ENCODE results near the gene PSAT1. TPM values are rescaled to one million over a fixed set of nuclear protein-coding genes. Genes with fewer than 3 reads are reported as not detected.

The PSAT1 gene
- total RNA-seq, 1 experiment from 2014 or later: 226 TPM

DNA sequence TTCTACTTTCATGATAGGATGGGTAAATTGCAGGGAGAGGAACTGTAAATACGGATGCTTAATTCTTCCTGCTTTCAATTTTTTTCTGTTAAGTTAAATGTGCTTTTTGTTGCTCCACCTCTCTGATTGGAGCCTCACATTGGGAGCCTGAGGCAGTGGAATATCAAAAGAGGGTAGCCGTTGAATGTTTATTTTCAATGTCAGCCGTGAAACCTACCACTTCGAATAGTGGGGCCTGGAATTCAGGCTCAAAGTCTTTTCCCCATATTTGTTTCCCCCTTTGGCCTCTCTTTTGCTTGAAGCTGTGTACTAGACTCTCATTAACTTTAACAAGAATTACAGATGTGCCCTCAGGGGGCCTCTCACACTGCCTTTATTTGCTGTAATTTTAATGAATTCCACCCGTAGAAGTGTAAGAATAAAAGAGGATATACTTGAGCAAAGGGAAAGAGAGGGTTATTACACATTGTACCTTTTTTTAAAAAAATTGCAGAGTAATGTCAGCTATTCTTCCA lies 29.0 kb downstream of the PSAT1 start (continued):
- TF ChIP-seq POLR2AphosphoS5 (IDR thresholded peaks at IDR 0.05; ENCODE audit: low read depth, low read length) (no peak), SP1 (IDR thresholded peaks at IDR 0.05; ENCODE audit: low read depth) (no peak)

DNA sequence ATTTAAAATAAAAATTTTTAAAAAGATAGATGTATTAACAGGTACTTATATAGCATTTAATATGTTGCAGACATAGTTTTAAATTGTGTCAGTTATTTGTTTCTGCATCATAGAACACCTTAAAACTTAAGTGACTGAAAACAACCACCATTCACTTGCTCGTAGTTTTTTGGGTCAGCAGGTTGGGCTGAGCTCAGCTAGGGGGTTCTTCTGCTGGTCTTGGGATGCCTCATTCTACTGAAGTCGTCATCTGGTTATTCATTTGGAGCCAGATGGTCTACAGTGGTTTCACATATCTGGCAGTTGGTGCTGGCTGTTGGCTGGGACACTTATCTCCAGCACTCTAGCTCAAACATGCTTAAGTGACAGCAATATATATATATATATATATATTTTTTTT lies 29.6 kb downstream of the PSAT1 start:
- H4K20me1 ChIP-seq (ENCODE audit: insufficient read depth): no peaks in the 10 kb centered on the region
- H3K9ac ChIP-seq (ENCODE audit: low read length): no peak overlapping the region
- H3K27ac ChIP-seq (ENCODE audit: low read depth, low read length): no peak overlapping the region
- RAD21 ChIA-PET (ENCODE audit: low non-redundant PET in 1 of 2, low total read pairs in 2 of 2, uncharacterized antibody in 2 of 2, unreplicated experiment in 2 of 2): no interaction called here
- no peaks in the 10 kb centered on the region for H3K9me2 ChIP-seq (ENCODE audit: insufficient read depth)
- H3K27me3 ChIP-seq (ENCODE audit: insufficient read depth, low read length): no peaks in the 10 kb centered on the region
- no peak overlapping the region for H3K4me2 ChIP-seq (ENCODE audit: low read length)
- ATAC-seq (no peak), DNase-seq (ENCODE audit: low read depth, low spot score) (no peak)
- TF ChIP-seq EZH2phosphoT487 (IDR thresholded peaks at IDR 0.05; ENCODE audit: borderline replicate concordance) (no peak), POLR2A (IDR thresholded peaks at IDR 0.05; ENCODE audit: borderline replicate concordance, extremely low read depth, insufficient read depth, insufficient read length) (no peak), CBX3 (IDR thresholded peaks at IDR 0.05; ENCODE audit: low read depth) (no peak), FOSL1 (IDR thresholded peaks at IDR 0.05; ENCODE audit: low read depth) (no peak), SRF (IDR thresholded peaks at IDR 0.05; ENCODE audit: low read depth) (no peak), CEBPB (IDR thresholded peaks at IDR 0.05; ENCODE audit: low read depth) (no peak)
- TF ChIP-seq, protein P1, sequence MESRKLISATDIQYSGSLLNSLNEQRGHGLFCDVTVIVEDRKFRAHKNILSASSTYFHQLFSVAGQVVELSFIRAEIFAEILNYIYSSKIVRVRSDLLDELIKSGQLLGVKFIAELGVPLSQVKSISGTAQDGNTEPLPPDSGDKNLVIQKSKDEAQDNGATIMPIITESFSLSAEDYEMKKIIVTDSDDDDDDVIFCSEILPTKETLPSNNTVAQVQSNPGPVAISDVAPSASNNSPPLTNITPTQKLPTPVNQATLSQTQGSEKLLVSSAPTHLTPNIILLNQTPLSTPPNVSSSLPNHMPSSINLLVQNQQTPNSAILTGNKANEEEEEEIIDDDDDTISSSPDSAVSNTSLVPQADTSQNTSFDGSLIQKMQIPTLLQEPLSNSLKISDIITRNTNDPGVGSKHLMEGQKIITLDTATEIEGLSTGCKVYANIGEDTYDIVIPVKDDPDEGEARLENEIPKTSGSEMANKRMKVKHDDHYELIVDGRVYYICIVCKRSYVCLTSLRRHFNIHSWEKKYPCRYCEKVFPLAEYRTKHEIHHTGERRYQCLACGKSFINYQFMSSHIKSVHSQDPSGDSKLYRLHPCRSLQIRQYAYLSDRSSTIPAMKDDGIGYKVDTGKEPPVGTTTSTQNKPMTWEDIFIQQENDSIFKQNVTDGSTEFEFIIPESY (IDR thresholded peaks at IDR 0.05; ENCODE audit: extremely low read depth, insufficient replicate concordance, low read length): no peak
- TF ChIP-seq, protein P2, sequence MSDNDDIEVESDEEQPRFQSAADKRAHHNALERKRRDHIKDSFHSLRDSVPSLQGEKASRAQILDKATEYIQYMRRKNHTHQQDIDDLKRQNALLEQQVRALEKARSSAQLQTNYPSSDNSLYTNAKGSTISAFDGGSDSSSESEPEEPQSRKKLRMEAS (IDR thresholded peaks at IDR 0.05): no peak
- TF ChIP-seq, protein P3, sequence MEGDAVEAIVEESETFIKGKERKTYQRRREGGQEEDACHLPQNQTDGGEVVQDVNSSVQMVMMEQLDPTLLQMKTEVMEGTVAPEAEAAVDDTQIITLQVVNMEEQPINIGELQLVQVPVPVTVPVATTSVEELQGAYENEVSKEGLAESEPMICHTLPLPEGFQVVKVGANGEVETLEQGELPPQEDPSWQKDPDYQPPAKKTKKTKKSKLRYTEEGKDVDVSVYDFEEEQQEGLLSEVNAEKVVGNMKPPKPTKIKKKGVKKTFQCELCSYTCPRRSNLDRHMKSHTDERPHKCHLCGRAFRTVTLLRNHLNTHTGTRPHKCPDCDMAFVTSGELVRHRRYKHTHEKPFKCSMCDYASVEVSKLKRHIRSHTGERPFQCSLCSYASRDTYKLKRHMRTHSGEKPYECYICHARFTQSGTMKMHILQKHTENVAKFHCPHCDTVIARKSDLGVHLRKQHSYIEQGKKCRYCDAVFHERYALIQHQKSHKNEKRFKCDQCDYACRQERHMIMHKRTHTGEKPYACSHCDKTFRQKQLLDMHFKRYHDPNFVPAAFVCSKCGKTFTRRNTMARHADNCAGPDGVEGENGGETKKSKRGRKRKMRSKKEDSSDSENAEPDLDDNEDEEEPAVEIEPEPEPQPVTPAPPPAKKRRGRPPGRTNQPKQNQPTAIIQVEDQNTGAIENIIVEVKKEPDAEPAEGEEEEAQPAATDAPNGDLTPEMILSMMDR (IDR thresholded peaks at IDR 0.05 in 2 of 3, conservative IDR thresholded peaks at IDR 0.05 in 1 of 3; ENCODE audit: borderline replicate concordance in 1 of 3, insufficient read depth in 1 of 3, low read depth in 2 of 3, low read length in 2 of 3): no peak
- H3K4me1 ChIP-seq (ENCODE audit: control insufficient read depth in 1 of 2, insufficient read depth in 2 of 2, low read length in 2 of 2): no peaks in the 10 kb centered on the region
- no peak overlapping the region for H2AFZ ChIP-seq (ENCODE audit: low read depth, low read length, poor library complexity, severe bottlenecking)
- H3K9me3 ChIP-seq (ENCODE audit: control insufficient read depth in 1 of 2, insufficient read depth in 1 of 2, low read depth in 1 of 2, low read length in 2 of 2): no peaks in the 10 kb centered on the region
- POLR2A ChIA-PET: interaction anchor here (1.0 kb wide), 1 partner anchor 30 kb away, joined by 4 read pairs; the partner anchor contains the start of gene PSAT1
- CTCF ChIA-PET: no interaction called here
- H3K4me3 ChIP-seq (replicated peaks in 1 of 2; ENCODE audit: low read depth in 1 of 2, low read length in 2 of 2): no peak overlapping the region
- no TSS peak for BruUV-seq (replicated peaks)
- H3K36me3 ChIP-seq (ENCODE audit: control insufficient read depth in 1 of 2, insufficient read depth in 2 of 2, low read length in 2 of 2): peaks cover 4 to 23% of the 10 kb centered on the region in 2 experiments; a peak in 2 of 4 replicates
- no peaks in the 10 kb centered on the region for H3K79me2 ChIP-seq (ENCODE audit: insufficient read depth, low read length)
- intact Hi-C loops (cut with micrococcal nuclease): no loop called here

Data from HCT116 (cell line).